Common myeloid progenitor, CD34-positive (primary cell): ENCODE results near the gene COL9A2.

ENCODE experiments used
- CTCF ChIA-PET: fragments of 350-600 bp; sonication (Branson Sonifier 250); formaldehyde crosslinking; loops from one replicate; lab custom pipeline; 2021; ENCODE audit warnings: antibody characterized with exemption; lab: Charles Lee
- POLR2A ChIA-PET: fragments of 350-600 bp; sonication (Branson Sonifier 250); formaldehyde crosslinking; loops from one replicate; lab custom pipeline; 2021; ENCODE audit warnings: antibody characterized with exemption; lab: Charles Lee
- DNase-seq, 3 donors: peaks; one replicate each; pipeline versions ENCODE4 v3.0.0 to v3.0.0-alpha.2; 2013
- H3K27ac ChIP-seq, 2 experiments: 1 replicate in 1 of 2; 2 replicates in 1 of 2; pipeline ENCODE4 v1.7.0; 2013; ENCODE audit warnings: inconsistent platforms in 2 of 2, low read length in 2 of 2, mild to moderate bottlenecking in 2 of 2, low read depth in 1 of 2, moderate library complexity in 1 of 2; ENCODE audit not compliant: severe bottlenecking in 2 of 2, insufficient read depth in 1 of 2, poor library complexity in 1 of 2
- H3K27me3 ChIP-seq, 5 experiments: replicated peaks in 2 of 5; 1 replicate in 3 of 5; 2 replicates in 2 of 5; pipeline versions ENCODE4 v1.6.1 to v1.7.0; 2013; ENCODE audit warnings: low read length in 4 of 5, mild to moderate bottlenecking in 2 of 5, moderate library complexity in 2 of 5, inconsistent platforms in 1 of 5; ENCODE audit not compliant: insufficient read depth in 5 of 5, control insufficient read depth in 4 of 5
- H3K36me3 ChIP-seq, 4 experiments: 1 replicate in 2 of 4; 2 replicates in 2 of 4; pipeline versions ENCODE4 v1.6.1 to v1.7.0; 2013; ENCODE audit warnings: low read length in 3 of 4, control low read depth in 1 of 4, mild to moderate bottlenecking in 1 of 4; ENCODE audit not compliant: control insufficient read depth in 4 of 4, insufficient read depth in 4 of 4
- H3K4me1 ChIP-seq, 4 experiments: 1 replicate in 3 of 4; 2 replicates in 1 of 4; pipeline versions ENCODE4 v1.6.1 to v1.7.1; 2013; ENCODE audit warnings: low read length in 3 of 4, mild to moderate bottlenecking in 3 of 4, control low read depth in 1 of 4, inconsistent platforms in 1 of 4, moderate library complexity in 1 of 4; ENCODE audit not compliant: control insufficient read depth in 4 of 4, insufficient read depth in 4 of 4; ENCODE audit errors: control extremely low read depth in 1 of 4
- H3K4me3 ChIP-seq, 7 experiments: 1 replicate in 4 of 7; 2 replicates in 3 of 7; pipeline versions ENCODE4 v1.5.1 to v1.7.0; 2013; ENCODE audit warnings: mild to moderate bottlenecking in 7 of 7, low read length in 6 of 7, moderate library complexity in 6 of 7, inconsistent platforms in 2 of 7, low read depth in 2 of 7, control low read depth in 1 of 7; ENCODE audit not compliant: insufficient read depth in 4 of 7, control insufficient read depth in 1 of 7; ENCODE audit errors: extremely low read depth in 1 of 7
- H3K9me3 ChIP-seq, 5 experiments: 1 replicate in 4 of 5; 2 replicates in 1 of 5; pipeline versions ENCODE4 v1.6.1 to v1.7.1; 2013; ENCODE audit warnings: low read length in 4 of 5, mild to moderate bottlenecking in 2 of 5, inconsistent platforms in 1 of 5, low read depth in 1 of 5, moderate library complexity in 1 of 5; ENCODE audit not compliant: control insufficient read depth in 4 of 5, insufficient read depth in 2 of 5; ENCODE audit errors: control extremely low read depth in 1 of 5
- WGBS: methylation state at CpG from one replicate; pipeline ENCODE4 v1.1.5; 2013; ENCODE audit not compliant: insufficient coverage; 5-methylcytosine and 5-hydroxymethylcytosine counted together

Gene COL9A2

GRCh38 chr1:40265298-40265697 is 51.8 kb downstream of the COL9A2 start:
- Histone ChIP-seq H3K4me1 (no peaks in the 10 kb centered on the region), H3K27me3 (no peaks in the 10 kb centered on the region), H3K27ac (no peak overlapping the region), H3K4me3 (no peak overlapping the region), H3K36me3 (peaks cover 12 to 64% (median 39%) of the 10 kb centered on the region in 4 experiments), H3K9me3 (no peaks in the 10 kb centered on the region)
- POLR2A ChIA-PET, result no interaction called here
- CTCF ChIA-PET, result interaction anchor here (1.3 to 1.4 kb wide), 2 partner anchors 9 to 113 kb away, joined by 3 to 4 read pairs; no protein-coding TSS in a partner anchor
- no peak for DNase-seq

- no peak overlapping the region for H3K27ac ChIP-seq
- 93% methylated on average over 2 of the region's 3 CpGs for WGBS
- H3K4me1 ChIP-seq, result peaks cover 0 to 1% (median 0%) of the 10 kb centered on the region in 4 experiments
- H3K27me3 ChIP-seq, result no peaks in the 10 kb centered on the region
- no peak for DNase-seq
- H3K36me3 ChIP-seq, result peaks cover 13 to 60% (median 38%) of the 10 kb centered on the region in 4 experiments
- no peaks in the 10 kb centered on the region for H3K9me3 ChIP-seq
- no peak overlapping the region for H3K4me3 ChIP-seq
- POLR2A ChIA-PET, result no interaction called here
- CTCF ChIA-PET, result interaction anchor here (0.6 to 1.3 kb wide), 2 partner anchors 9 to 136 kb away, joined by 3 to 5 read pairs; no protein-coding TSS in a partner anchor
These were observed 52.7 kb downstream of the COL9A2 start for GRCh38 chr1:40264354-40264781.

- Histone ChIP-seq H3K4me1 (peaks cover 7 to 22% (median 13%) of the 10 kb centered on the region in 4 experiments), H3K4me3 (peak overlapping the region; percentile 83 to 100 (median 95)), H3K9me3 (no peaks in the 10 kb centered on the region), H3K27me3 (no peaks in the 10 kb centered on the region), H3K36me3 (peaks cover 8 to 30% (median 18%) of the 10 kb centered on the region in 4 experiments), H3K27ac (peak overlapping the region; percentile 88 to 100)
- WGBS, result 0% methylated on average over 5 of the region's 10 CpGs
- DNase-seq, result no peak
- ChIA-PET CTCF (no interaction called here), POLR2A (interaction anchor here (1.0 kb wide), 1 partner anchor 10 kb away, joined by 3 read pairs; no protein-coding TSS in a partner anchor)
These were observed 58.7 kb downstream of the COL9A2 start for GRCh38 chr1:40258445-40258769.

- ChIA-PET POLR2A (interaction anchor here (1.0 kb wide), 1 partner anchor 9 kb away, joined by 3 read pairs; no protein-coding TSS in a partner anchor), CTCF (interaction anchor here (1.0 to 2.9 kb wide), 5 partner anchors 9 to 114 kb away, joined by 3 to 9 read pairs (median 4); no protein-coding TSS in a partner anchor)
- peak within 1 kb of the TSS; percentile 99 to 100 for H3K27ac ChIP-seq
- no peaks in the 10 kb centered on the region for H3K27me3 ChIP-seq
- WGBS, result 0% methylated on average over 36 of the region's 48 CpGs
- peak within 1 kb of the TSS; percentile 83 to 100 (median 99) for H3K4me3 ChIP-seq
- H3K4me1 ChIP-seq, result peaks cover 7 to 22% (median 13%) of the 10 kb centered on the region in 4 experiments
- peak; percentile 99 to 100 (median 99) for DNase-seq
- H3K9me3 ChIP-seq, result no peaks in the 10 kb centered on the region
- peaks cover 8 to 25% (median 15%) of the 10 kb centered on the region in 4 experiments for H3K36me3 ChIP-seq
These were observed 59.2 kb downstream of the COL9A2 start, which contains the start of gene ZMPSTE24 for GRCh38 chr1:40257688-40258444. TSS of gene ZMPSTE24 (plus strand) at chr1:40258236. CDS start at chr1:40258272, 36 bp downstream.

GRCh38 chr1:40257313-40257687 is 59.8 kb downstream of the COL9A2 start:
- peak overlapping the region; percentile 83 to 100 (median 99) for H3K4me3 ChIP-seq
- H3K27ac ChIP-seq, result peak overlapping the region; percentile 99 to 100
- DNase-seq, result no peak
- POLR2A ChIA-PET, result interaction anchor here (0.5 to 1.0 kb wide), 2 partner anchors 9 to 97 kb away, joined by 3 to 4 read pairs; no protein-coding TSS in a partner anchor
- 0% methylated on average over 7 of the region's 16 CpGs for WGBS
- H3K27me3 ChIP-seq, result no peaks in the 10 kb centered on the region
- H3K36me3 ChIP-seq, result peaks cover 8 to 20% (median 13%) of the 10 kb centered on the region in 4 experiments
- H3K4me1 ChIP-seq, result peaks cover 7 to 22% (median 13%) of the 10 kb centered on the region in 4 experiments
- CTCF ChIA-PET, result interaction anchor here (1.0 to 2.9 kb wide), 7 partner anchors 9 to 114 kb away, joined by 3 to 9 read pairs (median 4); no protein-coding TSS in a partner anchor
- no peaks in the 10 kb centered on the region for H3K9me3 ChIP-seq

GRCh38 chr1:40256401-40257084 is 60.5 kb downstream of the COL9A2 start:
- CTCF ChIA-PET, result interaction anchor here (1.1 to 2.9 kb wide), 8 partner anchors 10 to 113 kb away, joined by 3 to 9 read pairs (median 5); no protein-coding TSS in a partner anchor
- no peaks in the 10 kb centered on the region for H3K9me3 ChIP-seq
- H3K27ac ChIP-seq, result peak overlapping the region; percentile 99 to 100
- DNase-seq, result peak in 1 of 3 donors; percentile 13
- peaks cover 7 to 22% (median 13%) of the 10 kb centered on the region in 4 experiments for H3K4me1 ChIP-seq
- POLR2A ChIA-PET, result interaction anchor here (1.1 kb wide), 1 partner anchor 11 kb away, joined by 3 read pairs; no protein-coding TSS in a partner anchor
- H3K36me3 ChIP-seq, result peaks cover 8 to 14% (median 13%) of the 10 kb centered on the region in 4 experiments
- no peaks in the 10 kb centered on the region for H3K27me3 ChIP-seq
- peak overlapping the region in 6 of 7 experiments; percentile 93 to 100 (median 99) for H3K4me3 ChIP-seq
- WGBS, result 57% methylated on average over 1 of the region's 6 CpGs
